ENCODE data around the gene PRKG1. TPM values are rescaled to one million over a fixed set of nuclear protein-coding genes. Genes with fewer than 3 reads are reported as not detected.
A peak's percentile ranks its signal among the peaks of the same experiment; 100 is the strongest.

PRKG1 gene
- total RNA-seq, 1 experiment from 2014 or later: 16.5 TPM

GRCh38 chr10:52121688-52122087, 1047.4 kb downstream of the PRKG1 start:
- no peak for TF ChIP-seq EMX1 (CRISPR knock-in tag; IDR thresholded peaks at IDR 0.05)
- ATAC-seq (no peak), DNase-seq (ENCODE audit: low spot score) (no peak)
- H3K4me3 Mint-ChIP-seq: no peak overlapping the region
- no peak overlapping the region for H3K27ac Mint-ChIP-seq
- H3K36me3 Mint-ChIP-seq: no peaks in the 10 kb centered on the region
- H3K4me1 Mint-ChIP-seq: no peaks in the 10 kb centered on the region
- no peaks in the 10 kb centered on the region for H3K9me3 Mint-ChIP-seq
- ChIA-PET CTCF (no interaction called here), POLR2A (no interaction called here)
- H3K27me3 Mint-ChIP-seq (ENCODE audit: low read depth): no peaks in the 10 kb centered on the region

GRCh38 chr10:52128056-52128683, 1053.9 kb downstream of the PRKG1 start:
- DNase-seq (ENCODE audit: low spot score) (peak; percentile 14), ATAC-seq (peak; percentile 95)
- no peak overlapping the region for H3K4me3 Mint-ChIP-seq
- H3K36me3 Mint-ChIP-seq: no peaks in the 10 kb centered on the region
- H3K27ac Mint-ChIP-seq: no peak overlapping the region; the same call in 1 of the 2 replicates
- H3K9me3 Mint-ChIP-seq: no peaks in the 10 kb centered on the region
- CTCF ChIA-PET: interaction anchor here (0.6 to 1.0 kb wide), 2 partner anchors 62 to 719 kb away, joined by 3 read pairs; no protein-coding TSS in a partner anchor
- H3K4me1 Mint-ChIP-seq: peaks cover 8% of the 10 kb centered on the region
- POLR2A ChIA-PET: no interaction called here
- H3K27me3 Mint-ChIP-seq (ENCODE audit: low read depth): no peaks in the 10 kb centered on the region
- TF ChIP-seq JAZF1 (CRISPR knock-in tag; IDR thresholded peaks at IDR 0.05) (no peak), HMGA2 (CRISPR knock-in tag; IDR thresholded peaks at IDR 0.05) (no peak), SMAD4 (CRISPR knock-in tag; IDR thresholded peaks at IDR 0.05) (no peak), RELA (CRISPR knock-in tag; IDR thresholded peaks at IDR 0.05; ENCODE audit: borderline replicate concordance) (no peak), ATF2 (CRISPR knock-in tag; IDR thresholded peaks at IDR 0.05; ENCODE audit: borderline replicate concordance, low read depth) (no peak), MYBL2 (CRISPR knock-in tag; IDR thresholded peaks at IDR 0.05) (no peak), TEAD1 (CRISPR knock-in tag; IDR thresholded peaks at IDR 0.05) (no peak), CDX4 (CRISPR knock-in tag; IDR thresholded peaks at IDR 0.05; ENCODE audit: borderline replicate concordance) (no peak), ZNF219 (CRISPR knock-in tag; IDR thresholded peaks at IDR 0.05; ENCODE audit: borderline replicate concordance) (no peak), GABPB1 (CRISPR knock-in tag; IDR thresholded peaks at IDR 0.05) (no peak), IRF2 (CRISPR knock-in tag; IDR thresholded peaks at IDR 0.05; ENCODE audit: borderline replicate concordance, low read depth) (no peak), ZNF416 (CRISPR knock-in tag; IDR thresholded peaks at IDR 0.05) (no peak), ZNF138 (CRISPR knock-in tag; conservative IDR thresholded peaks at IDR 0.05) (no peak), NR2C2 (CRISPR knock-in tag; IDR thresholded peaks at IDR 0.05) (no peak), ETV6 (CRISPR knock-in tag; IDR thresholded peaks at IDR 0.05) (no peak), TEAD4 (CRISPR knock-in tag; IDR thresholded peaks at IDR 0.05) (no peak)
- TF ChIP-seq, protein P1, sequence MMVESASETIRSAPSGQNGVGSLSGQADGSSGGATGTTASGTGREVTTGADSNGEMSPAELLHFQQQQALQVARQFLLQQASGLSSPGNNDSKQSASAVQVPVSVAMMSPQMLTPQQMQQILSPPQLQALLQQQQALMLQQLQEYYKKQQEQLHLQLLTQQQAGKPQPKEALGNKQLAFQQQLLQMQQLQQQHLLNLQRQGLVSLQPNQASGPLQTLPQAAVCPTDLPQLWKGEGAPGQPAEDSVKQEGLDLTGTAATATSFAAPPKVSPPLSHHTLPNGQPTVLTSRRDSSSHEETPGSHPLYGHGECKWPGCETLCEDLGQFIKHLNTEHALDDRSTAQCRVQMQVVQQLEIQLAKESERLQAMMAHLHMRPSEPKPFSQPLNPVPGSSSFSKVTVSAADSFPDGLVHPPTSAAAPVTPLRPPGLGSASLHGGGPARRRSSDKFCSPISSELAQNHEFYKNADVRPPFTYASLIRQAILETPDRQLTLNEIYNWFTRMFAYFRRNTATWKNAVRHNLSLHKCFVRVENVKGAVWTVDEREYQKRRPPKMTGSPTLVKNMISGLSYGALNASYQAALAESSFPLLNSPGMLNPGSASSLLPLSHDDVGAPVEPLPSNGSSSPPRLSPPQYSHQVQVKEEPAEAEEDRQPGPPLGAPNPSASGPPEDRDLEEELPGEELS (CRISPR knock-in tag; IDR thresholded peaks at IDR 0.05): no peak
- TF ChIP-seq, protein P2, sequence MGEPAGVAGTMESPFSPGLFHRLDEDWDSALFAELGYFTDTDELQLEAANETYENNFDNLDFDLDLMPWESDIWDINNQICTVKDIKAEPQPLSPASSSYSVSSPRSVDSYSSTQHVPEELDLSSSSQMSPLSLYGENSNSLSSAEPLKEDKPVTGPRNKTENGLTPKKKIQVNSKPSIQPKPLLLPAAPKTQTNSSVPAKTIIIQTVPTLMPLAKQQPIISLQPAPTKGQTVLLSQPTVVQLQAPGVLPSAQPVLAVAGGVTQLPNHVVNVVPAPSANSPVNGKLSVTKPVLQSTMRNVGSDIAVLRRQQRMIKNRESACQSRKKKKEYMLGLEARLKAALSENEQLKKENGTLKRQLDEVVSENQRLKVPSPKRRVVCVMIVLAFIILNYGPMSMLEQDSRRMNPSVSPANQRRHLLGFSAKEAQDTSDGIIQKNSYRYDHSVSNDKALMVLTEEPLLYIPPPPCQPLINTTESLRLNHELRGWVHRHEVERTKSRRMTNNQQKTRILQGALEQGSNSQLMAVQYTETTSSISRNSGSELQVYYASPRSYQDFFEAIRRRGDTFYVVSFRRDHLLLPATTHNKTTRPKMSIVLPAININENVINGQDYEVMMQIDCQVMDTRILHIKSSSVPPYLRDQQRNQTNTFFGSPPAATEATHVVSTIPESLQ (CRISPR knock-in tag; IDR thresholded peaks at IDR 0.05): no peak
- TF ChIP-seq, protein P3, sequence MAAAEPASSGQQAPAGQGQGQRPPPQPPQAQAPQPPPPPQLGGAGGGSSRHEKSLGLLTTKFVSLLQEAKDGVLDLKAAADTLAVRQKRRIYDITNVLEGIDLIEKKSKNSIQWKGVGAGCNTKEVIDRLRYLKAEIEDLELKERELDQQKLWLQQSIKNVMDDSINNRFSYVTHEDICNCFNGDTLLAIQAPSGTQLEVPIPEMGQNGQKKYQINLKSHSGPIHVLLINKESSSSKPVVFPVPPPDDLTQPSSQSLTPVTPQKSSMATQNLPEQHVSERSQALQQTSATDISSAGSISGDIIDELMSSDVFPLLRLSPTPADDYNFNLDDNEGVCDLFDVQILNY (CRISPR knock-in tag; IDR thresholded peaks at IDR 0.05): no peak

Measured in WTC11 (cell line).